ENCODE data around the gene ZNF235.

GRCh38 chr19:44332145-44332544 is 27.3 kb upstream of the ZNF235 start:
- TF ChIP-seq POLR2A (IDR thresholded peaks at IDR 0.05; ENCODE audit: low read depth, low read length): no peak
- no peak for TF ChIP-seq CEBPB (IDR thresholded peaks at IDR 0.05; ENCODE audit: low read depth, low read length)

Measured in IMR-90 (cell line).